Neural cell (in vitro differentiated cells): ENCODE data around the gene ARHGEF11.

ENCODE experiments used
- EP300 ChIP-seq: fragments of 450-650 bp; conservative IDR thresholded peaks from 2 replicates; pipeline ENCODE4 v1.6.1; 2014; ENCODE audit warnings: antibody characterized with exemption, mild to moderate bottlenecking, moderate library complexity; ENCODE audit not compliant: poor library complexity, severe bottlenecking
- EZH2 ChIP-seq: fragments of 200-600, 300-800 bp; shearing (Covaris generic), sonication (generic); IDR thresholded peaks from 2 replicates; pipeline ENCODE4 v1.6.1; 2014; ENCODE audit warnings: antibody characterized with exemption, low read length, borderline replicate concordance, mild to moderate bottlenecking; ENCODE audit not compliant: insufficient read depth, poor library complexity, severe bottlenecking
- POLR2AphosphoS5 ChIP-seq: IDR thresholded peaks from 2 replicates; pipeline ENCODE4 v1.6.1; 2012
- TF ChIP-seq, protein P1 (sequence below): fragments of 450-650 bp; IDR thresholded peaks from 2 replicates; pipeline ENCODE4 v1.5.1; 2014; ENCODE audit warnings: antibody characterized with exemption, mild to moderate bottlenecking, moderate library complexity; ENCODE audit not compliant: poor library complexity, severe bottlenecking

DNA sequence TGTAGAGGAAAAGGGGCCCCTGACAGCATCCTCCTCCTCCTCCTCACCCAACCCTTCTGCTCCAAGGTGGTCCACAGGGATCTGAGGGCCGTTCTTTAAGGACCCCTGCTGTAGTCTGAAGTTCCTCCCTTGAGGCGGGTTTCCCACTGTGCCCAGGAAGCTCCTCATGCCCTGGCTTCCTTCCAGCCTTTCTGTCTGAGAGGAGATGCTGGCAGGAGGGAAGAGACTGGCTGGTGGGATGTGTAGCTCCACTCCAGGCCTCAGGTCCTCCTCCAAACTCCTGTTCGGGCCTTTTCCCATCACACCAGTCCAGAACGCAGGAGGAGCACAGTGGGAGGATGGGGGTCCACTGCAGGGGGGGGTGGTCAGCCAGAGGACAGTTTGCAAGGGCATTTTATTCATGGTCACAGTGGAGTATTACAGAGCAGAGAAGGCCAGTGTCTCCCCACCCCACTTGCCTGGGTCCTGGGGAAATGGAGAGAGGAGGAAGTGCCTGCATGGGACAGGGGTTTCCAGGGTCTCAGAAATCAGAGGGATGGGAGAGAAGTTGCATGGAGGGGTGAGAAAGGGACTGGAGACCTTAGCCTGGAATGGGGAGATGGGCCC is 46.2 kb upstream of the ARHGEF11 start:
- TF ChIP-seq, protein P1, sequence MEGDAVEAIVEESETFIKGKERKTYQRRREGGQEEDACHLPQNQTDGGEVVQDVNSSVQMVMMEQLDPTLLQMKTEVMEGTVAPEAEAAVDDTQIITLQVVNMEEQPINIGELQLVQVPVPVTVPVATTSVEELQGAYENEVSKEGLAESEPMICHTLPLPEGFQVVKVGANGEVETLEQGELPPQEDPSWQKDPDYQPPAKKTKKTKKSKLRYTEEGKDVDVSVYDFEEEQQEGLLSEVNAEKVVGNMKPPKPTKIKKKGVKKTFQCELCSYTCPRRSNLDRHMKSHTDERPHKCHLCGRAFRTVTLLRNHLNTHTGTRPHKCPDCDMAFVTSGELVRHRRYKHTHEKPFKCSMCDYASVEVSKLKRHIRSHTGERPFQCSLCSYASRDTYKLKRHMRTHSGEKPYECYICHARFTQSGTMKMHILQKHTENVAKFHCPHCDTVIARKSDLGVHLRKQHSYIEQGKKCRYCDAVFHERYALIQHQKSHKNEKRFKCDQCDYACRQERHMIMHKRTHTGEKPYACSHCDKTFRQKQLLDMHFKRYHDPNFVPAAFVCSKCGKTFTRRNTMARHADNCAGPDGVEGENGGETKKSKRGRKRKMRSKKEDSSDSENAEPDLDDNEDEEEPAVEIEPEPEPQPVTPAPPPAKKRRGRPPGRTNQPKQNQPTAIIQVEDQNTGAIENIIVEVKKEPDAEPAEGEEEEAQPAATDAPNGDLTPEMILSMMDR: no peak
- TF ChIP-seq EP300 (no peak), EZH2 (no peak), POLR2AphosphoS5 (no peak)
